ENCODE data around the gene APRT. TPM values are rescaled to one million over a fixed set of nuclear protein-coding genes. Genes with fewer than 3 reads are reported as not detected.

The APRT gene
- total RNA-seq, 2 donors from 2014 or later = 50.6 to 90.4 TPM

GRCh38 chr16:88815901-88816589, 4.3 kb upstream of the APRT start:
- Histone ChIP-seq H3K4me3 (no peak overlapping the region), H3K4me1 (peaks cover 0 to 21% of the 10 kb centered on the region in 2 donors), H3K27ac (no peak overlapping the region), H3K27me3 (no peaks in the 10 kb centered on the region), H3K9me3 (no peaks in the 10 kb centered on the region), H3K36me3 (no peaks in the 10 kb centered on the region)
- no peak for DNase-seq (ENCODE audit: low spot score)
- TF ChIP-seq, protein P1, sequence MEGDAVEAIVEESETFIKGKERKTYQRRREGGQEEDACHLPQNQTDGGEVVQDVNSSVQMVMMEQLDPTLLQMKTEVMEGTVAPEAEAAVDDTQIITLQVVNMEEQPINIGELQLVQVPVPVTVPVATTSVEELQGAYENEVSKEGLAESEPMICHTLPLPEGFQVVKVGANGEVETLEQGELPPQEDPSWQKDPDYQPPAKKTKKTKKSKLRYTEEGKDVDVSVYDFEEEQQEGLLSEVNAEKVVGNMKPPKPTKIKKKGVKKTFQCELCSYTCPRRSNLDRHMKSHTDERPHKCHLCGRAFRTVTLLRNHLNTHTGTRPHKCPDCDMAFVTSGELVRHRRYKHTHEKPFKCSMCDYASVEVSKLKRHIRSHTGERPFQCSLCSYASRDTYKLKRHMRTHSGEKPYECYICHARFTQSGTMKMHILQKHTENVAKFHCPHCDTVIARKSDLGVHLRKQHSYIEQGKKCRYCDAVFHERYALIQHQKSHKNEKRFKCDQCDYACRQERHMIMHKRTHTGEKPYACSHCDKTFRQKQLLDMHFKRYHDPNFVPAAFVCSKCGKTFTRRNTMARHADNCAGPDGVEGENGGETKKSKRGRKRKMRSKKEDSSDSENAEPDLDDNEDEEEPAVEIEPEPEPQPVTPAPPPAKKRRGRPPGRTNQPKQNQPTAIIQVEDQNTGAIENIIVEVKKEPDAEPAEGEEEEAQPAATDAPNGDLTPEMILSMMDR (IDR thresholded peaks at IDR 0.05) = peak; percentile 39 to 75

DNA sequence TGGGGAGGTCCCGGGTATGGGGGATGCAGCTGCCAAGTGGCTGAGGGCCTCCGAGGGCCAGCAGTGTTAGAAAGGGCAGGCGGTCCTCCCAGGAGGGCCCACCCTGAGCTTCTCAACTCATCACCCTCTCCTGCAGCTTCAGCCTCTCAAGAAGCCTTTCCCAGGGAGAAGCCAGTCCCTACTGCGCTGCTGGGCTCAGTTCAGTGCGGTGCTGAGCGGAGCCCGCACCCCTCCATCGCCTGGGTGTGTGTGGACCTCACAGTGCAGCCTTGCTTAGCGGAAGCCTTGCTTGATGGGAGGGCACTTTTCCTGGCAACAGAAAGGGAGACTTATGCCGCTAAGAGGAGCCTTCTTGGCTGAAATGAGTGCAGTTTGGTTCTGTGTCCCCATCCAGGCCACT, 3.5 kb upstream of the APRT start:
- Histone ChIP-seq H3K27ac (no peak overlapping the region), H3K4me1 (peaks cover 0 to 29% of the 10 kb centered on the region in 2 donors), H3K36me3 (no peaks in the 10 kb centered on the region), H3K9me3 (no peaks in the 10 kb centered on the region), H3K4me3 (no peak overlapping the region), H3K27me3 (no peaks in the 10 kb centered on the region)
- no peak for DNase-seq (ENCODE audit: low spot score)
- TF ChIP-seq, protein P1 (IDR thresholded peaks at IDR 0.05) = no peak

DNA sequence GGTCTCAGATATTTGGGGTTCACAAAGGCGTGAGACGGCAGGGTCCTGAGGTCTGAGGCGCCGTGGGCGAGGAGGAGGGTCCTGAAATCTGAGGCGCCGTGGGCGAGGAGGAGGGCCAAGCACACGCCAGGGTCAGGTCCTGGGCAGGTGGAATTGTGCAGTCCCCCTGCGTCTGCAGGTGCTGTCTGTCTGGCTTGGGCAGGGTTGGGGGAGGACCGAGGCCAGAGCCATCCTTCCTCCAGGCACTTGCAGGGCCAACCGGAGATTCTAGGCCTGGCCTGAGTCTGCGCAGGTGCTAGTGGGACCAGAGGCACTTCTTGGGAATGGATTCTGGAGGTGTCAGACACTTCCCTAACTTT, 2.4 kb upstream of the APRT start:
- TF ChIP-seq, protein P1 (IDR thresholded peaks at IDR 0.05) = no peak

DNA sequence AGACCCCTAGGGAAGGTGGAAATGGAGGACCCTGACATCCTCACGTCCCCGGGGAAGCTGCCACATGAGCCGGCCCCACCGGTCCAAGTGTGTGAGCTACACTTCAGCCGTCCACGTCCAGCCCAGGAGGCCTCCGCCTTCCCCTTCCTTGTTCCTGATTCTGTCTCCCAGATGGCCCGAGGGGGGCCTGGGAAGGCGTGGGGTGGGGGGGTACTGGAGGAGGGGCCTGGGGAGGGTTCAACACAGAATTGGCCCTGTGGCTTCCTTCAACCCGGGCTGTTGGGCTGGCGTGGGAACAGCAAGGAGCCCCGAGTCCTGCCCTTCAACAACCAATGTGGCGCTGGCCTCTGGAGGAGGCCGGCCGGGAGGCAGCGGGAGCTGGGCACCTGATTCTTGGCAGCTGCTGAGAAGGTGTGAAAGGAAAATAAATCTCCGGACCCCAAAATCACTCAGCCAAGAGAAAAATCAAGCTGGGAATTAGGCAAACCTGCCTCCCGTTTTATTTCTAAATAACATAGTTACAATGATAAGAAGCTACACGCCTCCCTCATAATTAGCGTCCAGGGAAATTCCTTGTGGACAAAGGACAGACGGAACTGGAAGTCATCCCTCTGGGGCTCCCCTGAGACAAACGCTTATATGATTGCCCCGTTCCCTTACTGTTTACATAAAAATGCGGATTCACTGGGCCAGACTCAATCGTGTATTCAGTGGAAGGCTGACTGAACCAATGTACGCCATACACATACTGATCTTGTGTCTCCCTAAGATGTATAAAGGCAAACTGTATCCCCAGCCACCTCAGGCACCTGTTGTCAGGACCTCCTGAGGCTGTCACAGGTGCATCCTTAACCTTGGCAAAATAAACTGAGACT, 1.8 kb upstream of the APRT start:
- peaks cover 10% of the 10 kb centered on the region for H3K36me3 ChIP-seq
- H3K9me3 ChIP-seq = no peaks in the 10 kb centered on the region
- H3K4me3 ChIP-seq = no peak overlapping the region
- peak overlapping the region in 1 of 2 donors; percentile 92 for H3K27ac ChIP-seq
- H3K27me3 ChIP-seq = no peaks in the 10 kb centered on the region
- DNase-seq (ENCODE audit: low spot score) = no peak
- TF ChIP-seq, protein P1 (IDR thresholded peaks at IDR 0.05) = no peak
- H3K4me1 ChIP-seq = peaks cover 0 to 37% of the 10 kb centered on the region in 2 donors

More for the DNA sequence above, 2.4 kb upstream of the APRT start:
- H3K36me3 ChIP-seq = peaks cover 8% of the 10 kb centered on the region
- H3K27ac ChIP-seq = no peak overlapping the region
- H3K9me3 ChIP-seq = no peaks in the 10 kb centered on the region
- no peaks in the 10 kb centered on the region for H3K27me3 ChIP-seq
- no peak for DNase-seq (ENCODE audit: low spot score)
- H3K4me1 ChIP-seq = peaks cover 0 to 37% of the 10 kb centered on the region in 2 donors
- H3K4me3 ChIP-seq = no peak overlapping the region

GRCh38 chr16:88812513-88813268, 963 bp upstream of the APRT start:
- Histone ChIP-seq H3K27me3 (no peaks in the 10 kb centered on the region), H3K36me3 (peaks cover 10% of the 10 kb centered on the region), H3K9me3 (no peaks in the 10 kb centered on the region), H3K4me3 (peak overlapping the region; percentile 50 to 77), H3K27ac (peak overlapping the region; percentile 87 to 92), H3K4me1 (peaks cover 0 to 37% of the 10 kb centered on the region in 2 donors)
- TF ChIP-seq, protein P1 (IDR thresholded peaks at IDR 0.05) = no peak
- peak; percentile 76 for DNase-seq (ENCODE audit: low spot score)

All from right atrium auricular region (tissue), 2 donors.